GM23248 (cell line): Measurements from ENCODE around the gene RFTN1. TPM values are rescaled to one million over a fixed set of nuclear protein-coding genes. Genes with fewer than 3 reads are reported as not detected.

Experiments used
- DNase-seq: peaks from one replicate; pipeline ENCODE4 v3.0.0-alpha.2; 2015
- H2AFZ ChIP-seq: fragments of 200-600 bp; sonication (generic); 2 replicates; pipeline ENCODE4 v1.6.1; 2016; ENCODE audit warnings: antibody characterized with exemption
- H3F3A ChIP-seq: fragments of 200-600 bp; sonication (generic); 2 replicates; pipeline ENCODE4 v1.6.1; 2016; ENCODE audit warnings: mild to moderate bottlenecking, antibody characterized with exemption, mixed run types; ENCODE audit not compliant: insufficient read depth
- H3K27ac ChIP-seq: fragments of 200-600 bp; sonication (generic); 2 replicates; pipeline ENCODE4 v1.5.1; 2016; ENCODE audit warnings: mild to moderate bottlenecking
- H3K27me3 ChIP-seq: fragments of 200-600 bp; sonication (generic); replicated peaks from 2 replicates; pipeline ENCODE4 v1.6.1; 2016; ENCODE audit warnings: mild to moderate bottlenecking; ENCODE audit not compliant: insufficient read depth
- H3K36me3 ChIP-seq: fragments of 200-600 bp; sonication (generic); 2 replicates; pipeline ENCODE4 v1.6.1; 2016; ENCODE audit warnings: low read depth, mild to moderate bottlenecking
- H3K4me1 ChIP-seq: fragments of 200-600 bp; sonication (generic); 2 replicates; pipeline ENCODE4 v1.6.1; 2016; ENCODE audit warnings: mild to moderate bottlenecking; ENCODE audit not compliant: insufficient read depth
- H3K4me2 ChIP-seq: fragments of 200-600 bp; sonication (generic); one replicate; pipeline ENCODE4 v1.6.1; 2016; ENCODE audit warnings: mild to moderate bottlenecking; ENCODE audit not compliant: unreplicated experiment
- H3K4me3 ChIP-seq: fragments of 200-600 bp; sonication (generic); 2 replicates; pipeline ENCODE4 v1.5.1; 2016; ENCODE audit warnings: mild to moderate bottlenecking
- H3K79me2 ChIP-seq: fragments of 200-600 bp; sonication (generic); 2 replicates; pipeline ENCODE4 v1.6.1; 2016; ENCODE audit warnings: mild to moderate bottlenecking; ENCODE audit not compliant: insufficient read depth
- H3K9ac ChIP-seq: fragments of 200-600 bp; sonication (generic); 2 replicates; pipeline ENCODE4 v1.6.1; 2016; ENCODE audit warnings: mild to moderate bottlenecking
- H3K9me2 ChIP-seq: fragments of 200-600 bp; sonication (generic); 2 replicates; pipeline ENCODE4 v1.6.1; 2016; ENCODE audit warnings: mixed run types, mild to moderate bottlenecking, moderate library complexity; ENCODE audit not compliant: insufficient read depth
- H3K9me3 ChIP-seq: fragments of 200-600 bp; sonication (generic); one replicate; pipeline ENCODE4 v1.6.1; 2017; ENCODE audit warnings: low read depth
- H4K20me1 ChIP-seq: fragments of 200-600 bp; sonication (generic); 2 replicates; pipeline ENCODE4 v1.6.0; 2016; ENCODE audit not compliant: insufficient read depth
- EZH2 ChIP-seq: fragments of 200-600 bp; sonication (generic); IDR thresholded peaks from 2 replicates; pipeline ENCODE4 v1.6.1; 2018; ENCODE audit warnings: antibody characterized with exemption, mild to moderate bottlenecking; ENCODE audit not compliant: insufficient read depth, poor library complexity, severe bottlenecking
- EZH2phosphoT487 ChIP-seq: fragments of 200-600 bp; sonication (generic); IDR thresholded peaks from 2 replicates; pipeline ENCODE4 v1.6.1; 2018; ENCODE audit warnings: antibody characterized with exemption, moderate library complexity, mild to moderate bottlenecking, low read depth; ENCODE audit not compliant: insufficient read depth
- WGBS, 2 experiments: methylation state at CpG; one replicate each; pipeline ENCODE4 v1.1.6; 2015 to 2017; ENCODE audit warnings: low lambda C conversion rate in 2 of 2, low coverage in 1 of 2; ENCODE audit errors: missing lambda C conversion rate in 2 of 2; 5-methylcytosine and 5-hydroxymethylcytosine counted together
- in situ Hi-C: fragments of 300-500 bp; cut with MboI; formaldehyde crosslinking; loops from 2 replicates; pipeline ENCODE4 v1.15.0; 2020
- polyA plus RNA-seq: library from polyadenylated mRNA; unstranded; fragments of >200 nt; fragmentation: Nextera tagmentation; extraction: Ambion mirVana; gene quantifications from 2 replicates; pipeline ENCODE4 v1.2.1, GENCODE V29; 2016
- total RNA-seq: library from RNA; depleted of rRNA; stranded (reverse); fragments of >200 nt; shearing (Covaris generic); gene quantifications from 2 replicates; pipeline ENCODE4 v1.2.3, GENCODE V29; 2014

The RFTN1 gene
- total and polyA plus RNA-seq, 2 experiments from 2014 or later = 43.1 to 77.7 TPM

DNA sequence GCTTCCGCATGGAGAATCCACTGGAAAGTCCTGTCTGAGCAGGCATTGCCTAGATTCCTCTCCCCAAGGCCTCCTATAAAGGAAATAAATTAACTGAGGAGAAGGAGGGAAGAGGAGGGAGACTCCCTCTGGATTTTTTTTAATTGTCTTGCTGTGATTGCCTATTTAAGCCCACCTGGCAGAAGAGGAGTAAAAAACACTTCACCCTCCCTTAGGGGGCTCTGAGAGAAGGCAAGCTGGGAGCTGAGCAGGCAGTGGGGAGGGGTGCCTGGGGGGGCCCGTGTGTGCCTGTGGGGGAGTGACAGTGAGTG lies 138.6 kb downstream of the RFTN1 start:
- in situ Hi-C loops = no loop called here
- WGBS, 2 experiments = 75 to 100% methylated on average over 1 to 2 of the region's 2 CpGs
- peaks cover 10% of the 10 kb centered on the region; the same call in 1 of the 2 replicates for H3F3A ChIP-seq

DNA sequence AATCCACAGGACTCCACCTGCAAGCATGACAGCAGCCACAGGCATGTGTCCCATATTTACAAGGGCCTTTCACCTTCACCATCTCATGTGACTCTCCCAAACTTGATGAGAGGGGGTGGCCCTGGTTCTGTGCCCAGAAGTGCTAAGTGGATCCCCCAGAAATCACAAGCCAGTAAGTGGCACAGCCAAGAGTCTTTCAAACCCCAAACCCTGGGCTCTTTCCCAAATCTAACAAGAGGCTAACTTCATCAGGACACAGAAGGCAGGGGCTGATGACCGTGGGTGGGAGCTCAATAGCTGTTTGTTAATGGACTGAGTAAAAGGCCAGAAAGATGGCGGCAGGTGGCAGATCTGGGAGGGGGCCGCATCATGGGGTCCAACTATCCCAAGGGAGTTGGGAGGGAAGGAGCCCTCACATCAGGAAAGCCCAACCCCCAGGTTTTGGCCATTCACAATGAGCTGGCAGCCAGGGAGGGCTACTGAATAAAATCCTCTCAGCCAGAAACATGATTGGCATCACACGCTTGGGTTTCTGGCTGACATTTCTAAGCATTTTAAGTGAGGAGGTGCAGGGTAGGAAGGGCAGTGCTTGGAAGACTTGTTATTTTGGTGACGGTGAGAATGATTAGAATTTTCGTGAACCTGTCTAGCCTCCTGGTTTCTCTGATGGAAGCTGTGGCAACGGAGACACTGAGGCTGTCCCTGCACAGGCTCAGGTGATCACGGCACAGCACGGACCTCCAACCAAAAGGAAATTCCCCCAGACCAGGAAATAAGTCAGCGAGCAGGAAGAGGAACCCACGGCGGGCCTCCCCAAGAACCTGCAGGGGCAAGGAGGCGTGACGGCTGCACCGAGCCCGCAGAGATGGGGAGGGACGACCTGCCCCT lies 139.2 kb downstream of the RFTN1 start:
- 91 to 93% methylated on average over 17 of the region's 17 CpGs for WGBS, 2 experiments
- DNase-seq = no peak
- no peak overlapping the region for H3K4me2 ChIP-seq
- no peaks in the 10 kb centered on the region for H3K79me2 ChIP-seq
- no peaks in the 10 kb centered on the region for H3K9me3 ChIP-seq
- H3K27me3 ChIP-seq = no peaks in the 10 kb centered on the region
- no peak overlapping the region for H3K4me3 ChIP-seq
- H3K4me1 ChIP-seq = peaks cover 21% of the 10 kb centered on the region; the same call in 1 of the 2 replicates
- no peak for TF ChIP-seq EZH2phosphoT487
- TF ChIP-seq EZH2 = no peak
- no peak overlapping the region for H2AFZ ChIP-seq
- no peaks in the 10 kb centered on the region for H3K9me2 ChIP-seq
- H4K20me1 ChIP-seq = no peaks in the 10 kb centered on the region
- H3K27ac ChIP-seq = no peak overlapping the region
- peaks cover 12% of the 10 kb centered on the region; the same call in 1 of the 2 replicates for H3K36me3 ChIP-seq
- H3K9ac ChIP-seq = no peak overlapping the region
- in situ Hi-C loops = no loop called here
- peaks cover 10% of the 10 kb centered on the region; the same call in 1 of the 2 replicates for H3F3A ChIP-seq

More for the DNA sequence above, 138.6 kb downstream of the RFTN1 start:
- no peaks in the 10 kb centered on the region for H3K27me3 ChIP-seq
- H3K9ac ChIP-seq = no peak overlapping the region
- H3K4me2 ChIP-seq = no peak overlapping the region
- no peak for TF ChIP-seq EZH2phosphoT487
- TF ChIP-seq EZH2 = no peak
- no peak overlapping the region for H3K4me3 ChIP-seq
- H2AFZ ChIP-seq = no peak overlapping the region
- H3K9me3 ChIP-seq = no peaks in the 10 kb centered on the region
- no peak overlapping the region for H3K27ac ChIP-seq
- DNase-seq = no peak
- H3K4me1 ChIP-seq = peaks cover 16% of the 10 kb centered on the region; the same call in 1 of the 2 replicates
- no peaks in the 10 kb centered on the region for H4K20me1 ChIP-seq
- peaks cover 12% of the 10 kb centered on the region; the same call in 1 of the 2 replicates for H3K36me3 ChIP-seq
- no peaks in the 10 kb centered on the region for H3K9me2 ChIP-seq
- no peaks in the 10 kb centered on the region for H3K79me2 ChIP-seq

DNA sequence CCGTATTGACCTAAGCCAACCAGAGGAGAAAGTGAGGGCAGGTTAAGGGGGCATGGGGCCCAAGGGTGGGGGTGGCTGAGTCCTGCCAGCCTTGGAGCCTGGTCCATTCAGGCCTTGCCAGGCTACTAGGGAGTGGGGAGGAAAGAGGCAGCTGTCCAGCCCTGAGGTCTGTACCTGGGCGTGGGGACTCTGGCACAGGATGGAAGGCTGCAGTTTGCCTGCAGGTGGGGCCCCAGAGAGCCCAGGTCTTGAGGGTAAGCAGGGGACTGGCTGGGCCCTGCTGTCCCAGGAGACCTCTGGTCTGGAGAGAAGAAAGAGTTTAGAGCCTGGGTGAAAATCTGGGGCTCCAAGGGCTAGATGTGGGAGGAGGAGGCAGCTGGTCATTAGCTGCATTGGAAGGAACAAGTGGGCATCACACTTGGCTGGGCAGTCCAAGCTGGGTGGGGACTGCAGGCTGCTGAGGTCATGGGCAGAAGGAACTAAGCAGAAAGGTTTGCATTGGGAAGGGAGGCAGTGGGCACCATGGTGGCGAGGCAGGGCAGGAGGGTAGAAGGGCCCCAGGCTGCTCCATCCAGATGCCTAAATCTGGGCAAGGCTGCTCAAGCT lies 140.1 kb downstream of the RFTN1 start:
- Histone ChIP-seq H3K4me3 (no peak overlapping the region), H4K20me1 (no peaks in the 10 kb centered on the region), H3K27me3 (no peaks in the 10 kb centered on the region), H3K27ac (no peak overlapping the region), H2AFZ (no peak overlapping the region), H3K9ac (no peak overlapping the region), H3F3A (peaks cover 7% of the 10 kb centered on the region; the same call in 1 of the 2 replicates), H3K9me3 (no peaks in the 10 kb centered on the region), H3K79me2 (no peaks in the 10 kb centered on the region), H3K4me1 (peaks cover 16% of the 10 kb centered on the region; the same call in 1 of the 2 replicates), H3K4me2 (no peak overlapping the region), H3K36me3 (peaks cover 16% of the 10 kb centered on the region; the same call in 1 of the 2 replicates), H3K9me2 (no peaks in the 10 kb centered on the region)
- no peak for TF ChIP-seq EZH2
- in situ Hi-C loops = no loop called here
- no peak for DNase-seq
- 78 to 83% methylated on average over 3 of the region's 3 CpGs for WGBS, 2 experiments

DNA sequence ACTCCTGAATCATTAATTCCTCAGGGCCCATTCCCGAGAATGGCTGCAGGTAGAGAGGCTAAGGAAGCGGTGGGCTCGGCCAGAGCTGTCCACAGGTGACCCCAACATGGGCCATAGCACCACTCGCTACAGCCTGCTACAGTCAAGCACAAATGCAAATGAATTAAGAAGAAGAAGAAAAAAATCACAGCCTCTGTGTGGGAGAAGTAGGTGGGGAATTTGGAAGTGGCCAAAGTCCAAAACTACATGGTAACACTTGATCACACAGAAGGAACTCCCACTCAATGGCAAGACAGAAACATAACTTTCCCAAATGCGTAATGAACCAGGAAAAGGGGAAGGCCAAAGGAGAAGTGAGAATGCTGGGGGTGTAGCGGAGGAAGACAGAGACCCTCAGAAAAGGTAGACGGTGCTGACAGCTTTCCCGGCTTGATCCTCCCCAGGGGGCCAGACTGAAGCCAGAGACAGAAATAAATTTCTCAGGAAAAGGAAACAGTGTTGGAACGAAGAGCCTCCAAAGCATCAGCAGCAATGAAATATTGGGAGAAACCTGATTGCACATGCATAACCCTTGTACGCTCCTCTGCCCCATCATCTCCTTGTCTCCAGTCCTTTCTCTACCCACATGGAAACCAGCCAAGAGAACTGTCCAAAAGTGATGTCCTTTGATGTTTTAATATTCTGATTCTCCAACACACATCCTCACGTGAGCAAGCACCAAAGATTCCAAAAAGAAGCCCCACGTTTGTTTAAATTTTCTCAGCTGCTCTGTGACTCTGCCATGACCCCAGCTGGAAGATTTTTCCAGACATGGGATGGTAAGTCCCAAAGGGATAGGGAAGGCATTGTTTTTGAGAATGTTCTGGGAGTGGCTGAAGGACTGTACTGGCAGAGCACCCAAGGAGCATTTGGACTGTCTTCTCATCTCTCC lies 140.9 kb downstream of the RFTN1 start:
- TF ChIP-seq EZH2phosphoT487 (no peak), EZH2 (no peak)
- in situ Hi-C loops = no loop called here
- H2AFZ ChIP-seq = no peak overlapping the region
- H3K27me3 ChIP-seq = no peaks in the 10 kb centered on the region
- no peak overlapping the region for H3K4me2 ChIP-seq
- no peak overlapping the region for H3K27ac ChIP-seq
- peaks cover 13% of the 10 kb centered on the region; the same call in 1 of the 2 replicates for H3K4me1 ChIP-seq
- H3K79me2 ChIP-seq = no peaks in the 10 kb centered on the region
- peaks cover 16% of the 10 kb centered on the region; the same call in 1 of the 2 replicates for H3K36me3 ChIP-seq
- DNase-seq = peak; percentile 10
- no peaks in the 10 kb centered on the region for H4K20me1 ChIP-seq
- WGBS, 2 experiments = 68 to 69% methylated on average over 12 of the region's 12 CpGs
- H3K9ac ChIP-seq = no peak overlapping the region
- no peak overlapping the region for H3K4me3 ChIP-seq
- no peaks in the 10 kb centered on the region for H3F3A ChIP-seq
- no peaks in the 10 kb centered on the region for H3K9me2 ChIP-seq
- no peaks in the 10 kb centered on the region for H3K9me3 ChIP-seq
